HepG2 (cell line): Measurements from ENCODE around the gene PDLIM5. TPM values are rescaled to one million over a fixed set of nuclear protein-coding genes. Genes with fewer than 3 reads are reported as not detected.

Source experiments
- ATAC-seq: fragments of 200-7000 bp; cut with Tn5 transposase; 3 replicates; pipeline ENCODE4 v1.9.1; 2020; ENCODE audit warnings: mild to moderate bottlenecking, moderate library complexity
- BruUV-seq: library from RNA; stranded (reverse); fragments of 400-500 nt; replicated peaks from 2 replicates; lab custom pipeline; 2021; lab: Mats Ljungman, UMichigan
- CTCF ChIA-PET: fragments of 300-600 bp; formaldehyde crosslinking; extraction: SDS; loops from one replicate; lab custom pipeline; 2021; ENCODE audit warnings: low total read pairs, inconsistent platforms, low intra/inter-chr PET ratio; lab: Yijun Ruan, JAX
- POLR2A ChIA-PET: fragments of 350-600 bp; sonication (Branson Sonifier 250); formaldehyde crosslinking; loops from one replicate; lab custom pipeline; 2020; ENCODE audit warnings: antibody characterized with exemption, inconsistent platforms; lab: Yijun Ruan, JAX
- DNase-seq: peaks from one replicate; pipeline ENCODE4 v3.0.0-alpha.2; 2015; ENCODE audit warnings: low spot score
- FAIRE-seq: peaks from 3 replicates; lab custom pipeline; 2011; peaks lifted over from hg19 to GRCh38; lab: Jason Lieb, UNC
- H2AFZ ChIP-seq: one replicate; pipeline ENCODE4 v1.6.1; 2011; ENCODE audit warnings: low read length, inconsistent platforms
- H3K27ac ChIP-seq: fragments of 300-600 bp; 3 replicates; pipeline ENCODE4 v1.8.0; 2011; ENCODE audit warnings: mixed run types, mild to moderate bottlenecking, mixed read lengths, low read length, inconsistent platforms; ENCODE audit not compliant: insufficient read depth; ENCODE audit errors: extremely low read length
- H3K27me3 ChIP-seq, 2 experiments: fragments of 200-600 bp in 1 of 2; 2 replicates in 1 of 2; 3 replicates in 1 of 2; pipeline versions ENCODE4 v1.6.0 to v1.8.0; 2011; ENCODE audit warnings: low read length in 2 of 2, mild to moderate bottlenecking in 2 of 2, moderate library complexity in 2 of 2, inconsistent platforms in 1 of 2; ENCODE audit not compliant: insufficient read depth in 2 of 2, control insufficient read depth in 1 of 2
- H3K36me3 ChIP-seq, 2 experiments: fragments of 200-600 bp in 1 of 2; replicated peaks in 1 of 2; 2 replicates in 1 of 2; 3 replicates in 1 of 2; pipeline versions ENCODE4 v1.5.1 to v1.8.0; 2011; ENCODE audit warnings: low read length in 2 of 2, inconsistent platforms in 1 of 2; ENCODE audit not compliant: insufficient read depth in 2 of 2, control insufficient read depth in 1 of 2
- H3K4me1 ChIP-seq: 2 replicates; pipeline ENCODE4 v1.5.1; 2012; ENCODE audit warnings: low read length, inconsistent platforms; ENCODE audit not compliant: insufficient read depth
- H3K4me2 ChIP-seq: 2 replicates; pipeline ENCODE4 v1.6.0; 2011; ENCODE audit warnings: low read depth, low read length, inconsistent platforms
- H3K4me3 ChIP-seq, 3 experiments: fragments of 200-600 bp in 1 of 3; sonication (generic), shearing (Covaris generic) in 1 of 3; replicated peaks in 1 of 3; 2 replicates each; pipeline ENCODE4 v1.5.1; 2011 to 2016; ENCODE audit warnings: low read length in 3 of 3, inconsistent platforms in 2 of 3, low read depth in 2 of 3, mild to moderate bottlenecking in 2 of 3, control low read depth in 1 of 3, mixed read lengths in 1 of 3; ENCODE audit not compliant: insufficient read depth in 1 of 3
- H3K79me2 ChIP-seq: one replicate; pipeline ENCODE4 v1.6.1; 2011; ENCODE audit warnings: low read length, inconsistent platforms; ENCODE audit not compliant: insufficient read depth
- H3K9ac ChIP-seq: 2 replicates; pipeline ENCODE4 v1.6.0; 2011; ENCODE audit warnings: mild to moderate bottlenecking, low read depth, low read length, inconsistent platforms; ENCODE audit not compliant: insufficient read depth
- H3K9me3 ChIP-seq: 2 replicates; pipeline ENCODE4 v1.5.1; 2012; ENCODE audit warnings: mild to moderate bottlenecking, low read length
- H4K20me1 ChIP-seq: 2 replicates; pipeline ENCODE4 v1.6.0; 2011; ENCODE audit warnings: inconsistent platforms, mild to moderate bottlenecking, low read length, moderate library complexity; ENCODE audit not compliant: insufficient read depth
- ATF1 ChIP-seq: IDR thresholded peaks from 2 replicates; pipeline ENCODE4 v1.6.1; 2016; ENCODE audit warnings: mild to moderate bottlenecking, control low read depth
- IKZF4 ChIP-seq: sonication (generic); formaldehyde crosslinking; IDR thresholded peaks from 2 replicates; pipeline ENCODE4 v1.5.1; 2020; ENCODE audit warnings: borderline replicate concordance, mild to moderate bottlenecking, low read depth, missing genetic modification reagents; ENCODE audit errors: not compliant biosample characterization
- LCORL ChIP-seq, 2 experiments: fragments of 450-650 bp in 1 of 2; sonication (generic) in 1 of 2; formaldehyde crosslinking in 1 of 2; IDR thresholded peaks; 2 replicates each; pipeline versions ENCODE4 v1.5.0 to v1.6.1; 2017 to 2020; ENCODE audit warnings: antibody characterized with exemption in 1 of 2, missing genetic modification reagents in 1 of 2
- MEIS2 ChIP-seq: sonication (generic); formaldehyde crosslinking; IDR thresholded peaks from 2 replicates; pipeline ENCODE4 v1.9.0; 2021; ENCODE audit warnings: mild to moderate bottlenecking, missing genetic modification reagents
- PAWR ChIP-seq: sonication (generic); formaldehyde crosslinking; IDR thresholded peaks from 2 replicates; pipeline ENCODE4 v1.4.0; 2020; ENCODE audit warnings: missing genetic modification reagents, mild to moderate bottlenecking, borderline replicate concordance
- SMAD9 ChIP-seq: sonication (generic); formaldehyde crosslinking; IDR thresholded peaks from 2 replicates; pipeline ENCODE4 v1.5.1; 2020; ENCODE audit warnings: mild to moderate bottlenecking, missing genetic modification reagents
- ZBTB44 ChIP-seq: sonication (generic); formaldehyde crosslinking; IDR thresholded peaks from 2 replicates; pipeline ENCODE4 v1.4.0; 2020; ENCODE audit warnings: missing genetic modification reagents
- ZNF788 ChIP-seq: sonication (generic); formaldehyde crosslinking; IDR thresholded peaks from 2 replicates; pipeline ENCODE4 v1.5.0; 2020; ENCODE audit warnings: mild to moderate bottlenecking, missing genetic modification reagents, borderline replicate concordance
- WGBS: methylation state at CpG from one replicate; pipeline ENCODE4 v1.1.6; 2017; ENCODE audit warnings: low lambda C conversion rate; 5-methylcytosine and 5-hydroxymethylcytosine counted together
- in situ Hi-C: cut with HindIII; loops from 2 replicates; pipeline ENCODE4 v1.10.0; 2017; ENCODE audit warnings: low pct_unique_long_range_greater_than_20kb; ENCODE audit not compliant: extremely low pct_ligation_motif_present
- intact Hi-C: fragments of 100-400 bp; cut with micrococcal nuclease; formaldehyde crosslinking; loops from one replicate; pipeline ENCODE4 v1.10.0; 2022; ENCODE audit not compliant: unreplicated experiment
- polyA plus RNA-seq, 8 experiments: library from polyadenylated mRNA; depleted of rRNA in 3 of 8; stranded (reverse) in 7 of 8; unstranded in 1 of 8; fragments of >200 nt; fragmentation: Illumina TruSeq in 4 of 8; extraction: Trizol in 4 of 8; gene quantifications; 2 replicates each; pipeline versions ENCODE4 v1.2.1 to v1.2.3, GENCODE V29; 2011 to 2016; ENCODE audit warnings: low read depth in 4 of 8, missing spikeins in 1 of 8, mixed read lengths in 1 of 8; ENCODE audit not compliant: insufficient read depth in 1 of 8
- total RNA-seq, 5 experiments: library from RNA; depleted of rRNA; stranded (reverse); fragments of >200 nt; fragmentation: Illumina TruSeq; extraction: Trizol; gene quantifications; 2 replicates each; pipeline ENCODE4 v1.2.3, GENCODE V29; 2016; ENCODE audit warnings: low read depth in 1 of 5

Gene PDLIM5
- total and polyA plus RNA-seq, 2 of the 13 experiments (the other 11 are each of a cell fraction or from before 2014, with no cell fraction given), result 52.8 to 119 TPM

GRCh38 chr4:94678896-94679295 is 227.2 kb downstream of the PDLIM5 start (continued):
- TF ChIP-seq ATF1 (CRISPR knock-in tag), result no peak
- no peak for TF ChIP-seq ZNF788
- TF ChIP-seq PAWR (CRISPR knock-in tag), result no peak
- no peak for TF ChIP-seq IKZF4 (CRISPR knock-in tag)
- TF ChIP-seq SMAD9 (CRISPR knock-in tag), result no peak
- no peak for TF ChIP-seq ZBTB44 (CRISPR knock-in tag)

- no TSS peak for BruUV-seq
- no peak overlapping the region for H3K4me3 ChIP-seq
- no peaks in the 10 kb centered on the region for H3K4me1 ChIP-seq
- in situ Hi-C loops, result no loop called here
- no peak for FAIRE-seq
- H3K36me3 ChIP-seq, result no peaks in the 10 kb centered on the region
- no peaks in the 10 kb centered on the region for H4K20me1 ChIP-seq
- no peaks in the 10 kb centered on the region for H3K27me3 ChIP-seq
- POLR2A ChIA-PET, result no interaction called here
- H3K9ac ChIP-seq, result no peak overlapping the region
- no peak overlapping the region for H3K4me2 ChIP-seq
- no peak for DNase-seq
- no peaks in the 10 kb centered on the region for H3K9me3 ChIP-seq
- TF ChIP-seq MEIS2 (CRISPR knock-in tag) (no peak), IKZF4 (CRISPR knock-in tag) (no peak), LCORL (IDR thresholded peaks at IDR 0.05) (no peak), LCORL (CRISPR knock-in tag; IDR thresholded peaks at IDR 0.05) (no peak)
- TF ChIP-seq, all 625 proteins: peak for 0
- no peak for ATAC-seq
- Histone ChIP-seq H3K27ac (no peak overlapping the region), H3K79me2 (no peaks in the 10 kb centered on the region), H2AFZ (no peak overlapping the region)
- intact Hi-C loops, result no loop called here
- CTCF ChIA-PET, result no interaction called here
- WGBS, result 25% methylated on average over 10 of the region's 10 CpGs
These were observed 228.6 kb downstream of the PDLIM5 start for GRCh38 chr4:94680176-94680862.
